Esophagus muscularis mucosa (tissue), 3 donors: ENCODE results near the gene CDH7.

Source experiments
- EP300 ChIP-seq: sonication (generic); formaldehyde crosslinking; IDR thresholded peaks from one replicate; pipeline ENCODE4 v1.6.1; 2017; ENCODE audit warnings: antibody characterized with exemption
- TF ChIP-seq, protein P1 (sequence below), 3 experiments: fragments of 200-600 bp in 2 of 3; fragments of 450-650 bp in 1 of 3; sonication (generic) in 2 of 3; IDR thresholded peaks; one replicate each; pipeline ENCODE4 v1.5.1; 2017 to 2019; ENCODE audit warnings: antibody characterized with exemption in 3 of 3, mild to moderate bottlenecking in 2 of 3, moderate library complexity in 1 of 3

DNA sequence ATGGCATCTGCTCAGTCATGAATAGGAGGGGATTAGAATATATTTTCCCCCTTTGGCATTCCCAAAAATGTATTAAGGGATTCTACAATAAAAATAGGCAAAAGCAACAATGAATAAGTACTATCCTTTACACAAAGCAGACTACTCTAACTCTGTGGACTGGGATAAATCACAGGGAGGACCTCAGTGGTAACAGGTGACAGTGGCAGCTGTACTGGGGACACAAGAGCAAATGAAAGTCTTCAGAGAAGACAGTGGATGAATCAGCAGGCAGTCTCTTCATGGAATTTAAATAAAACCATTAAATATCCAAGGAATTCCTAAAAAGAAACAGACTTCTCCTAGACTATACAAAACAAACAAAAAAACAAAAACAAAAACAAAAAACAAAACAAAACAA lies 4.8 kb downstream of the CDH7 start:
- TF ChIP-seq, protein P1, sequence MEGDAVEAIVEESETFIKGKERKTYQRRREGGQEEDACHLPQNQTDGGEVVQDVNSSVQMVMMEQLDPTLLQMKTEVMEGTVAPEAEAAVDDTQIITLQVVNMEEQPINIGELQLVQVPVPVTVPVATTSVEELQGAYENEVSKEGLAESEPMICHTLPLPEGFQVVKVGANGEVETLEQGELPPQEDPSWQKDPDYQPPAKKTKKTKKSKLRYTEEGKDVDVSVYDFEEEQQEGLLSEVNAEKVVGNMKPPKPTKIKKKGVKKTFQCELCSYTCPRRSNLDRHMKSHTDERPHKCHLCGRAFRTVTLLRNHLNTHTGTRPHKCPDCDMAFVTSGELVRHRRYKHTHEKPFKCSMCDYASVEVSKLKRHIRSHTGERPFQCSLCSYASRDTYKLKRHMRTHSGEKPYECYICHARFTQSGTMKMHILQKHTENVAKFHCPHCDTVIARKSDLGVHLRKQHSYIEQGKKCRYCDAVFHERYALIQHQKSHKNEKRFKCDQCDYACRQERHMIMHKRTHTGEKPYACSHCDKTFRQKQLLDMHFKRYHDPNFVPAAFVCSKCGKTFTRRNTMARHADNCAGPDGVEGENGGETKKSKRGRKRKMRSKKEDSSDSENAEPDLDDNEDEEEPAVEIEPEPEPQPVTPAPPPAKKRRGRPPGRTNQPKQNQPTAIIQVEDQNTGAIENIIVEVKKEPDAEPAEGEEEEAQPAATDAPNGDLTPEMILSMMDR (IDR thresholded peaks at IDR 0.05), result no peak
- TF ChIP-seq EP300, result no peak
